ENCODE data around the gene PI4K2B. TPM values are rescaled to one million over a fixed set of nuclear protein-coding genes. Genes with fewer than 3 reads are reported as not detected.

The PI4K2B gene
- total RNA-seq, 4 donors from 2014 or later = 17.2 to 85.0 (median 28.7) TPM

DNA sequence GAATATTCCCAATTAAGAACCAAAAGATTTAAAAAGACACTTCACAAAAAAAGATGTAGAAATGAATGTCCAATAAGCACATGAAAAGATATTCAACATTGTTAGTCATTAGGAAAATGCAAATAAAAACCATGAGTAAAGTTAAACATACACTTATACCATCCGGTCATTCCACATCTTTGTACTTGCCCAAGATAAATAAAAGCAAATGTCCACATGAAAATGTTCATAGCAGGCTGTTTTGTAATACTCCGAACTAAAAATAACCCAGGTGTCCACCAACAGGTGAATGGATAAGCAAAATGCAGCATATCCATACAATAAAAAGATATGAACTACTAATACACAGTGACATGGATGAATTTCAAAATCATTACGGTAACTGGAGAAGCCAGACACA, 50.1 kb downstream of the PI4K2B start:
- H3K27ac ChIP-seq = no peak overlapping the region
- TF ChIP-seq EP300 (IDR thresholded peaks at IDR 0.05; ENCODE audit: low read depth) = no peak
- TF ChIP-seq POLR2AphosphoS5 (IDR thresholded peaks at IDR 0.05) = no peak
- no peak for TF ChIP-seq POLR2A (IDR thresholded peaks at IDR 0.05)
- TF ChIP-seq, protein P1, sequence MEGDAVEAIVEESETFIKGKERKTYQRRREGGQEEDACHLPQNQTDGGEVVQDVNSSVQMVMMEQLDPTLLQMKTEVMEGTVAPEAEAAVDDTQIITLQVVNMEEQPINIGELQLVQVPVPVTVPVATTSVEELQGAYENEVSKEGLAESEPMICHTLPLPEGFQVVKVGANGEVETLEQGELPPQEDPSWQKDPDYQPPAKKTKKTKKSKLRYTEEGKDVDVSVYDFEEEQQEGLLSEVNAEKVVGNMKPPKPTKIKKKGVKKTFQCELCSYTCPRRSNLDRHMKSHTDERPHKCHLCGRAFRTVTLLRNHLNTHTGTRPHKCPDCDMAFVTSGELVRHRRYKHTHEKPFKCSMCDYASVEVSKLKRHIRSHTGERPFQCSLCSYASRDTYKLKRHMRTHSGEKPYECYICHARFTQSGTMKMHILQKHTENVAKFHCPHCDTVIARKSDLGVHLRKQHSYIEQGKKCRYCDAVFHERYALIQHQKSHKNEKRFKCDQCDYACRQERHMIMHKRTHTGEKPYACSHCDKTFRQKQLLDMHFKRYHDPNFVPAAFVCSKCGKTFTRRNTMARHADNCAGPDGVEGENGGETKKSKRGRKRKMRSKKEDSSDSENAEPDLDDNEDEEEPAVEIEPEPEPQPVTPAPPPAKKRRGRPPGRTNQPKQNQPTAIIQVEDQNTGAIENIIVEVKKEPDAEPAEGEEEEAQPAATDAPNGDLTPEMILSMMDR (IDR thresholded peaks at IDR 0.05) = no peak
- no peak for DNase-seq

DNA sequence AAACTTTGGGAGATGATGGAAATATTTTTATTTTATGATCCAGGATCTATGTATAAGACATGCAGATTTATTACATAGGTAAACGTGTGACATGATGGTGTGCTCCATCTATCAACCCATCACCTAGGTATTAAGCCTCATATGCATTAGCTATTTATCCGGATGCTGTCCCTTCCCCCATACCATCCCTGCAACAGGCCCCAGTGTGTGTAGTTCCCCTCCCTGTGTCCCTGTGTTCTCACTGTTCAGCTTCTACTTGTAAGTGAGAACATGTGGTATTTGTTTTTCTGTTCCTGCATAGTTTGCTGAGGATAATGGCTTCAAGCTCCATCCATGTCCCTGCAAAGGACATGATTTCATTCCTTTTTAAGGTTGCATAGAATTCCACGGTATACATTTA, 50.6 kb downstream of the PI4K2B start:
- intact Hi-C loops (cut with DNase I; ENCODE audit: low total_unique reads) = no loop called here
- TF ChIP-seq, protein P1 (IDR thresholded peaks at IDR 0.05) = no peak
- no peak for TF ChIP-seq EP300 (IDR thresholded peaks at IDR 0.05; ENCODE audit: low read depth)
- TF ChIP-seq POLR2A (IDR thresholded peaks at IDR 0.05) = no peak
- TF ChIP-seq POLR2AphosphoS5 (IDR thresholded peaks at IDR 0.05) = no peak
- H3K4me1 ChIP-seq = no peaks in the 10 kb centered on the region
- no peak overlapping the region for H3K4me3 ChIP-seq
- DNase-seq = no peak
- in situ Hi-C loops (cut with MboI; ENCODE audit: low pct_ligation_motif_present in 1 of 4, low pct_unique_long_range_greater_than_20kb in 1 of 4, low sequenced_read_pairs in 3 of 4) = no loop called here
- H3K27ac ChIP-seq = no peak overlapping the region
- H3K9me3 ChIP-seq = no peaks in the 10 kb centered on the region
- no peaks in the 10 kb centered on the region for H3K27me3 ChIP-seq
- no peaks in the 10 kb centered on the region for H3K36me3 ChIP-seq
- 78 to 83% methylated on average over 3 of the region's 3 CpGs for WGBS, 2 donors (ENCODE audit: low coverage in 1 of 2)

More for the DNA sequence above, 50.1 kb downstream of the PI4K2B start:
- Histone ChIP-seq H3K4me3 (no peak overlapping the region), H3K9me3 (no peaks in the 10 kb centered on the region), H3K4me1 (no peaks in the 10 kb centered on the region), H3K27me3 (no peaks in the 10 kb centered on the region), H3K36me3 (no peaks in the 10 kb centered on the region)
- in situ Hi-C loops (cut with MboI; ENCODE audit: low pct_ligation_motif_present in 1 of 4, low pct_unique_long_range_greater_than_20kb in 1 of 4, low sequenced_read_pairs in 3 of 4) = no loop called here
- intact Hi-C loops (cut with DNase I; ENCODE audit: low total_unique reads) = no loop called here
- 59 to 70% methylated on average over 2 to 3 of the region's 3 CpGs for WGBS, 2 donors (ENCODE audit: low coverage in 1 of 2)

- no peaks in the 10 kb centered on the region for H3K9me3 ChIP-seq
- no peaks in the 10 kb centered on the region for H3K36me3 ChIP-seq
- WGBS, 2 donors (ENCODE audit: low coverage in 1 of 2) = 81% methylated on average over 11 of the region's 11 CpGs; no CpG with 5 or more reads in 1 of the 2 donors
- DNase-seq = no peak
- H3K4me3 ChIP-seq = no peak overlapping the region
- H3K27ac ChIP-seq = no peak overlapping the region
- no peaks in the 10 kb centered on the region for H3K27me3 ChIP-seq
- TF ChIP-seq EP300 (IDR thresholded peaks at IDR 0.05; ENCODE audit: low read depth) = no peak
- TF ChIP-seq POLR2A (IDR thresholded peaks at IDR 0.05) = no peak
- no peak for TF ChIP-seq POLR2AphosphoS5 (IDR thresholded peaks at IDR 0.05)
- TF ChIP-seq, protein P1 (IDR thresholded peaks at IDR 0.05) = no peak
- in situ Hi-C loops (cut with MboI; ENCODE audit: low pct_ligation_motif_present in 1 of 4, low pct_unique_long_range_greater_than_20kb in 1 of 4, low sequenced_read_pairs in 3 of 4) = no loop called here
- intact Hi-C loops (cut with DNase I; ENCODE audit: low total_unique reads) = no loop called here
- no peaks in the 10 kb centered on the region for H3K4me1 ChIP-seq
Observed at GRCh38 chr4:25290490-25291067, 56.7 kb downstream of the PI4K2B start.

DNA sequence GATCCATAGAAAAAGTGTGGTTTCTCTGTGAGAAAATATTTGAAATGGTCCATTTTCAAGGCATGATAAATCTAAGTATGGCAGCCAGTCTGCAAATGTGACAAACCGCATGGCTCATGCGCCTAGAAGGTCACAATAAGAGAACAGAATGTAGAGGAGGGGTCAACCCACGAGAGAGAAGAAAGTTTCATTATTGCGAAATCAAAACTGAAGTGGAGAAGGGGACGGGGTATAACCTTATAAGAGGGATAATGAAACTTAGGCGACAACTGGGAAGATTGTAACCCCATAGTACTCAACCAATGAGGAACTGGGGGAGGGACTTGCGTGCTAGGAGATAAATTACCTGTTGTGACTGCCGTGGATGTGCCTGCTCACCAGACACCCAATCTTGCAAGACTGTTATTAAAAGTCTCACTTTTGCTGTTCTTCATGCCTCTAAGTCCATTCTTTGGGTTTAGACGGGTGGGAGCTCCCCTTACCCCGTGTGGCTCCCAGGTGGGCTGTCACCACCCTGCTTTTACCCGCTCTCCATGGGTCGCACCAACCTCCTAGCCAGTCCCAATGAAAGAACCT, 57.4 kb downstream of the PI4K2B start:
- Histone ChIP-seq H3K27ac (no peak overlapping the region), H3K36me3 (no peaks in the 10 kb centered on the region), H3K4me1 (no peaks in the 10 kb centered on the region), H3K4me3 (no peak overlapping the region), H3K27me3 (no peaks in the 10 kb centered on the region), H3K9me3 (no peaks in the 10 kb centered on the region)
- in situ Hi-C loops (cut with MboI; ENCODE audit: low pct_ligation_motif_present in 1 of 4, low pct_unique_long_range_greater_than_20kb in 1 of 4, low sequenced_read_pairs in 3 of 4) = no loop called here
- no peak for TF ChIP-seq POLR2A (IDR thresholded peaks at IDR 0.05)
- TF ChIP-seq, protein P1 (IDR thresholded peaks at IDR 0.05) = no peak
- DNase-seq = no peak
- WGBS, 2 donors (ENCODE audit: low coverage in 1 of 2) = 72 to 86% methylated on average over 7 to 12 of the region's 12 CpGs
- intact Hi-C loops (cut with DNase I; ENCODE audit: low total_unique reads) = no loop called here

Data from transverse colon (tissue), 4 donors.